HCT116 (cell line): Measurements from ENCODE around the gene NF1. TPM values are rescaled to one million over a fixed set of nuclear protein-coding genes. Genes with fewer than 3 reads are reported as not detected.

Experiments
- ATAC-seq: fragments of 200-7000 bp; cut with Tn5 transposase; 2 replicates; pipeline ENCODE4 v1.9.1; 2020; ENCODE audit warnings: mild to moderate bottlenecking, moderate library complexity
- BruUV-seq: library from RNA; stranded (reverse); fragments of 400-500 nt; replicated peaks from 2 replicates; lab custom pipeline; 2021; lab: Mats Ljungman, UMichigan
- CTCF ChIA-PET: fragments of 300-600 bp; sonication (Branson Sonifier 250); formaldehyde crosslinking; loops from one replicate; lab custom pipeline; 2021; ENCODE audit warnings: antibody characterized with exemption; lab: Charles Lee
- POLR2A ChIA-PET: fragments of 300-600, 350-600 bp; sonication (Branson Sonifier 250); formaldehyde crosslinking; loops from one replicate; lab custom pipeline; 2021; ENCODE audit warnings: antibody characterized with exemption; lab: Charles Lee
- RAD21 ChIA-PET, 2 experiments: fragments of 300-600 bp; sonication (Branson Sonifier 250); formaldehyde crosslinking; loops; one replicate each; lab custom pipeline; 2023; ENCODE audit warnings: low total read pairs in 2 of 2; ENCODE audit not compliant: uncharacterized antibody in 2 of 2, unreplicated experiment in 2 of 2, low non-redundant PET in 1 of 2; lab: Charles Lee
- DNase-seq: peaks from one replicate; pipeline ENCODE4 v3.0.0-alpha.2; 2010; ENCODE audit warnings: low read depth, low spot score
- H2AFZ ChIP-seq: fragments of 200-600 bp; shearing (Covaris generic), sonication (generic); 2 replicates; pipeline ENCODE4 v1.6.1; 2017; ENCODE audit warnings: low read depth, mixed run types, mixed read lengths, antibody characterized with exemption, low read length; ENCODE audit not compliant: poor library complexity, severe bottlenecking
- H3K27ac ChIP-seq: 2 replicates; pipeline ENCODE4 v1.5.1; 2012; ENCODE audit warnings: low read depth, low read length
- H3K27me3 ChIP-seq: fragments of 200-600 bp; sonication (generic); 2 replicates; pipeline ENCODE4 v1.6.1; 2016; ENCODE audit warnings: mixed run types, low read length, mixed read lengths; ENCODE audit not compliant: insufficient read depth
- H3K36me3 ChIP-seq, 2 experiments: fragments of 200-500 bp in 1 of 2; fragments of 200-600 bp in 1 of 2; sonication (Bioruptor generic) in 1 of 2; sonication (generic) in 1 of 2; 2 replicates each; pipeline versions ENCODE4 v1.5.1 to v1.6.1; 2014 to 2016; ENCODE audit warnings: low read length in 2 of 2, inconsistent platforms in 1 of 2, mixed read lengths in 1 of 2, mixed run types in 1 of 2; ENCODE audit not compliant: insufficient read depth in 2 of 2, control insufficient read depth in 1 of 2
- H3K4me1 ChIP-seq, 2 experiments: fragments of 200-600 bp in 1 of 2; sonication (generic) in 1 of 2; 2 replicates each; pipeline versions ENCODE4 v1.5.1 to v1.6.1; 2012 to 2017; ENCODE audit warnings: low read length in 2 of 2, inconsistent platforms in 1 of 2, mild to moderate bottlenecking in 1 of 2, mixed read lengths in 1 of 2, mixed run types in 1 of 2, moderate library complexity in 1 of 2; ENCODE audit not compliant: insufficient read depth in 2 of 2, control insufficient read depth in 1 of 2
- H3K4me2 ChIP-seq: fragments of 200-600 bp; sonication (generic); 2 replicates; pipeline ENCODE4 v1.6.1; 2017; ENCODE audit warnings: mixed run types, low read length, mixed read lengths
- H3K4me3 ChIP-seq, 2 experiments: fragments of 200-600 bp in 1 of 2; sonication (generic) in 1 of 2; replicated peaks in 1 of 2; 2 replicates each; pipeline ENCODE4 v1.5.1; 2011 to 2016; ENCODE audit warnings: low read length in 2 of 2, control low read depth in 1 of 2, low read depth in 1 of 2, mild to moderate bottlenecking in 1 of 2, mixed read lengths in 1 of 2, mixed run types in 1 of 2
- H3K79me2 ChIP-seq: fragments of 200-600 bp; sonication (generic); 2 replicates; pipeline ENCODE4 v1.6.1; 2017; ENCODE audit warnings: mild to moderate bottlenecking, mixed run types, low read length, moderate library complexity, mixed read lengths; ENCODE audit not compliant: insufficient read depth
- H3K9ac ChIP-seq: fragments of 200-600 bp; sonication (generic); 2 replicates; pipeline ENCODE4 v1.6.1; 2016; ENCODE audit warnings: low read length, mixed read lengths
- H3K9me2 ChIP-seq: fragments of 200-600 bp; sonication (generic), shearing (Covaris generic); 2 replicates; pipeline ENCODE4 v1.6.1; 2017; ENCODE audit warnings: mixed run types, mild to moderate bottlenecking, moderate library complexity; ENCODE audit not compliant: insufficient read depth
- H3K9me3 ChIP-seq, 2 experiments: fragments of 200-500 bp in 1 of 2; fragments of 200-600 bp in 1 of 2; sonication (Bioruptor generic) in 1 of 2; sonication (generic) in 1 of 2; 2 replicates each; pipeline ENCODE4 v1.6.1; 2014 to 2017; ENCODE audit warnings: low read length in 2 of 2, mixed read lengths in 2 of 2, inconsistent platforms in 1 of 2, low read depth in 1 of 2, mild to moderate bottlenecking in 1 of 2, mixed run types in 1 of 2, moderate library complexity in 1 of 2; ENCODE audit not compliant: control insufficient read depth in 1 of 2, insufficient read depth in 1 of 2
- H4K20me1 ChIP-seq: fragments of 200-600 bp; sonication (generic), shearing (Covaris generic); 2 replicates; pipeline ENCODE4 v1.6.1; 2017; ENCODE audit warnings: mixed run types, mild to moderate bottlenecking, moderate library complexity; ENCODE audit not compliant: insufficient read depth
- ELF1 ChIP-seq: IDR thresholded peaks from 2 replicates; pipeline ENCODE4 v1.6.1; 2012; ENCODE audit warnings: low read depth, borderline replicate concordance
- EZH2 ChIP-seq: fragments of 200-600 bp; sonication (generic); IDR thresholded peaks from 2 replicates; pipeline ENCODE4 v1.6.1; 2017; ENCODE audit warnings: antibody characterized with exemption, mixed run types
- EZH2phosphoT487 ChIP-seq: fragments of 200-600 bp; IDR thresholded peaks from 2 replicates; pipeline ENCODE4 v1.6.1; 2018; ENCODE audit warnings: antibody characterized with exemption, borderline replicate concordance
- SIN3A ChIP-seq: IDR thresholded peaks from 2 replicates; pipeline ENCODE4 v1.6.1; 2012; ENCODE audit warnings: low read depth
- SRF ChIP-seq: IDR thresholded peaks from 2 replicates; pipeline ENCODE4 v1.6.1; 2012; ENCODE audit warnings: low read depth
- TCF7L2 ChIP-seq: IDR thresholded peaks from 2 replicates; pipeline ENCODE4 v1.7.0; 2011; ENCODE audit warnings: borderline replicate concordance, inconsistent platforms; ENCODE audit not compliant: insufficient read depth, insufficient read length; ENCODE audit errors: extremely low read depth
- ZNF274 ChIP-seq: fragments of 200-500 bp; sonication (Bioruptor generic); IDR thresholded peaks from 2 replicates; pipeline ENCODE4 v1.6.1; 2014; ENCODE audit warnings: mild to moderate bottlenecking, low read depth, low read length, inconsistent platforms
- intact Hi-C: fragments of 100-400 bp; cut with micrococcal nuclease; formaldehyde crosslinking; loops from 2 replicates; pipeline ENCODE4 v1.10.0; 2022
- total RNA-seq: library from RNA; stranded (reverse); gene quantifications from one replicate; pipeline ENCODE4 v1.2.1, GENCODE V29; 2021; ENCODE audit not compliant: unreplicated experiment
- TF ChIP-seq, protein P1 (sequence below): IDR thresholded peaks from 2 replicates; pipeline ENCODE4 v1.6.1; 2012
- TF ChIP-seq, protein P2 (sequence below): IDR thresholded peaks from 2 replicates; pipeline ENCODE4 v1.6.1; 2012; ENCODE audit warnings: low read depth
- TF ChIP-seq, protein P3 (sequence below): IDR thresholded peaks from 2 replicates; pipeline ENCODE4 v1.6.1; 2011; ENCODE audit warnings: mild to moderate bottlenecking, low read length, moderate library complexity; ENCODE audit not compliant: insufficient replicate concordance; ENCODE audit errors: extremely low read depth
- TF ChIP-seq, protein P4 (sequence below): IDR thresholded peaks from 2 replicates; pipeline ENCODE4 v1.6.1; 2012

Gene NF1
- total RNA-seq, 1 experiment from 2014 or later, result 20.8 TPM

- no TSS peak for BruUV-seq
- CTCF ChIA-PET, result no interaction called here
- Histone ChIP-seq H3K27me3 (no peaks in the 10 kb centered on the region), H3K4me1 (no peaks in the 10 kb centered on the region), H2AFZ (no peak overlapping the region), H3K9me2 (no peaks in the 10 kb centered on the region), H4K20me1 (no peaks in the 10 kb centered on the region), H3K27ac (no peak overlapping the region), H3K9me3 (no peaks in the 10 kb centered on the region), H3K79me2 (no peaks in the 10 kb centered on the region), H3K9ac (no peak overlapping the region), H3K4me3 (no peak overlapping the region), H3K4me2 (no peak overlapping the region), H3K36me3 (no peaks in the 10 kb centered on the region)
- ATAC-seq, result no peak
- RAD21 ChIA-PET, result no interaction called here
- intact Hi-C loops, result no loop called here
- POLR2A ChIA-PET, result no interaction called here
- DNase-seq, result no peak
- TF ChIP-seq ZNF274, result no peak
- TF ChIP-seq, protein P1, sequence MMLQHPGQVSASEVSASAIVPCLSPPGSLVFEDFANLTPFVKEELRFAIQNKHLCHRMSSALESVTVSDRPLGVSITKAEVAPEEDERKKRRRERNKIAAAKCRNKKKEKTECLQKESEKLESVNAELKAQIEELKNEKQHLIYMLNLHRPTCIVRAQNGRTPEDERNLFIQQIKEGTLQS, result no peak
- TF ChIP-seq, protein P2, sequence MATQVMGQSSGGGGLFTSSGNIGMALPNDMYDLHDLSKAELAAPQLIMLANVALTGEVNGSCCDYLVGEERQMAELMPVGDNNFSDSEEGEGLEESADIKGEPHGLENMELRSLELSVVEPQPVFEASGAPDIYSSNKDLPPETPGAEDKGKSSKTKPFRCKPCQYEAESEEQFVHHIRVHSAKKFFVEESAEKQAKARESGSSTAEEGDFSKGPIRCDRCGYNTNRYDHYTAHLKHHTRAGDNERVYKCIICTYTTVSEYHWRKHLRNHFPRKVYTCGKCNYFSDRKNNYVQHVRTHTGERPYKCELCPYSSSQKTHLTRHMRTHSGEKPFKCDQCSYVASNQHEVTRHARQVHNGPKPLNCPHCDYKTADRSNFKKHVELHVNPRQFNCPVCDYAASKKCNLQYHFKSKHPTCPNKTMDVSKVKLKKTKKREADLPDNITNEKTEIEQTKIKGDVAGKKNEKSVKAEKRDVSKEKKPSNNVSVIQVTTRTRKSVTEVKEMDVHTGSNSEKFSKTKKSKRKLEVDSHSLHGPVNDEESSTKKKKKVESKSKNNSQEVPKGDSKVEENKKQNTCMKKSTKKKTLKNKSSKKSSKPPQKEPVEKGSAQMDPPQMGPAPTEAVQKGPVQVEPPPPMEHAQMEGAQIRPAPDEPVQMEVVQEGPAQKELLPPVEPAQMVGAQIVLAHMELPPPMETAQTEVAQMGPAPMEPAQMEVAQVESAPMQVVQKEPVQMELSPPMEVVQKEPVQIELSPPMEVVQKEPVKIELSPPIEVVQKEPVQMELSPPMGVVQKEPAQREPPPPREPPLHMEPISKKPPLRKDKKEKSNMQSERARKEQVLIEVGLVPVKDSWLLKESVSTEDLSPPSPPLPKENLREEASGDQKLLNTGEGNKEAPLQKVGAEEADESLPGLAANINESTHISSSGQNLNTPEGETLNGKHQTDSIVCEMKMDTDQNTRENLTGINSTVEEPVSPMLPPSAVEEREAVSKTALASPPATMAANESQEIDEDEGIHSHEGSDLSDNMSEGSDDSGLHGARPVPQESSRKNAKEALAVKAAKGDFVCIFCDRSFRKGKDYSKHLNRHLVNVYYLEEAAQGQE, result no peak
- TF ChIP-seq SRF, result no peak
- TF ChIP-seq, protein P3, sequence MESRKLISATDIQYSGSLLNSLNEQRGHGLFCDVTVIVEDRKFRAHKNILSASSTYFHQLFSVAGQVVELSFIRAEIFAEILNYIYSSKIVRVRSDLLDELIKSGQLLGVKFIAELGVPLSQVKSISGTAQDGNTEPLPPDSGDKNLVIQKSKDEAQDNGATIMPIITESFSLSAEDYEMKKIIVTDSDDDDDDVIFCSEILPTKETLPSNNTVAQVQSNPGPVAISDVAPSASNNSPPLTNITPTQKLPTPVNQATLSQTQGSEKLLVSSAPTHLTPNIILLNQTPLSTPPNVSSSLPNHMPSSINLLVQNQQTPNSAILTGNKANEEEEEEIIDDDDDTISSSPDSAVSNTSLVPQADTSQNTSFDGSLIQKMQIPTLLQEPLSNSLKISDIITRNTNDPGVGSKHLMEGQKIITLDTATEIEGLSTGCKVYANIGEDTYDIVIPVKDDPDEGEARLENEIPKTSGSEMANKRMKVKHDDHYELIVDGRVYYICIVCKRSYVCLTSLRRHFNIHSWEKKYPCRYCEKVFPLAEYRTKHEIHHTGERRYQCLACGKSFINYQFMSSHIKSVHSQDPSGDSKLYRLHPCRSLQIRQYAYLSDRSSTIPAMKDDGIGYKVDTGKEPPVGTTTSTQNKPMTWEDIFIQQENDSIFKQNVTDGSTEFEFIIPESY, result no peak
- TF ChIP-seq, protein P4, sequence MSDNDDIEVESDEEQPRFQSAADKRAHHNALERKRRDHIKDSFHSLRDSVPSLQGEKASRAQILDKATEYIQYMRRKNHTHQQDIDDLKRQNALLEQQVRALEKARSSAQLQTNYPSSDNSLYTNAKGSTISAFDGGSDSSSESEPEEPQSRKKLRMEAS, result no peak
- TF ChIP-seq EZH2, result no peak
- no peak for TF ChIP-seq EZH2phosphoT487
- no peak for TF ChIP-seq ELF1
- no peak for TF ChIP-seq TCF7L2
- no peak for TF ChIP-seq SIN3A
Measured at GRCh38 chr17:31393749-31394146, 299.0 kb downstream of the NF1 start.
